Activated T-helper 1 cell treated with anti-CD3 and anti-CD28 coated beads, Interleukin-2, amount 50 U/mL, for 16 hours (primary cell): ENCODE measurements around the gene TK1.

Experiments
- DNase-seq, 2 donors: peaks; one replicate each; pipeline ENCODE4 v3.0.0-alpha.2; 2020; ENCODE audit warnings: low read depth in 1 of 2, low spot score in 1 of 2

Gene TK1

DNA sequence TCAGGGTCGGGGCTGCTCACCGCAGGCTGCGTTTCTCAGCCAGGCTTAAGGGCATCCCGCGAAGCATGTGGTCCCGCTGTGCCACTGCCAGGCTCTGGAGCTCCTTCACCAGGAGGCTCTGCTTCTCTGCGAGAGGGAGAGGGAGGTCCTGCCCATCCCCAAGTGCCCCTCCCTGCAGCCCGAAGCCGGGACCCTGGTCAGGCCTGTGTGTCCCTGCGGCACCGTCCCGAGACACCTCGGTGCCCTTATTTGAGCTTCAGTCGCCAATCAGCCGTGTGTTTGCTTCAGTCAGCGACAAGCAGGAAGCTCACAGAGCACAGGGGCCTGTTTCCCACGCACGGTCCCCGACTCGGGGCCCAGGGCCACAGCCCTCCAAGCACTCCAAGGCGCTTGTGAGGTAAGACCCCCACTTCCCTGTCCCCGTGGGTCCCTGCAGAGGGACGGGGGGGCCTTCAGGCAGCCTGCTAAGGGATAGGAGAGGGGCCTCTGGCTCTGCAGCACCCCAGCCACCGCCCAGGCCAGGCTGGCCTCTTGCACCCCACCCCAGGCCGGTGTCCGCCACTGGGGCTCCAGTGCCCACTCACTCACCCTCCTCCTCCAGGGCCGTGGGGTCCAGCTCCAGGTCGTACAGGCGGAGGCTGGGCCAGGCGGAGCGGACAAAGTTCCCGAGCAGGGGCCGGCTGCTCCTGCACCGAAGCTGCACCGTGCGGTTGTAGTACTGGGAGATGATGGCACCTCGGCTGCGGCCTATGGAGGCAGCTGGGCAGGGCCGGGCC, 61.5 kb downstream of the TK1 start:
- DNase-seq: no peak

DNA sequence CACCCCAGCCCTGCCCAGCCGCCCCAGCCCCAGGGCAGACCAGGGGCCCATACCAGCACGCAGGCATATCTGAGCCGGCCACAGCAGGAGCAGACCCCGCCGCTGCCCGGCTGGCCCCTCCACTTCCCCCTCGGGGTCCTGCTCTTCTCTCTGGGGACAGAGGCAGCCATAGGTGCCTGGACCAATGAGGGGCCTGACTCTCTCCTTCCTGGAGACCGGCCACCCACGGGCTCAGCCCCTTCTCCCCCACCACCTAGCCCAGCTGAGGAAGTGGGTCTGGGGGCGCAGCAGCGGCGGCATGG, 62.1 kb downstream of the TK1 start:
- DNase-seq: no peak
